ENCODE data around the gene SPTBN1. TPM values are rescaled to one million over a fixed set of nuclear protein-coding genes. Genes with fewer than 3 reads are reported as not detected.

The SPTBN1 gene
- total and polyA plus RNA-seq, 2 of the 13 experiments (the other 11 are each of a cell fraction or from before 2014, with no cell fraction given), result 123 to 299 TPM

- TF ChIP-seq KIAA2018 (CRISPR knock-in tag; IDR thresholded peaks at IDR 0.05; ENCODE audit: borderline replicate concordance), result no peak
- no peak for TF ChIP-seq ZNF776 (CRISPR knock-in tag; IDR thresholded peaks at IDR 0.05)
- no peak for TF ChIP-seq MAFF (IDR thresholded peaks at IDR 0.05; ENCODE audit: low read depth, low read length)
- TF ChIP-seq SP2 (CRISPR knock-in tag; IDR thresholded peaks at IDR 0.05), result no peak
- no peak for TF ChIP-seq ZBTB34 (CRISPR knock-in tag; IDR thresholded peaks at IDR 0.05)
- TF ChIP-seq ARID4A (CRISPR knock-in tag; IDR thresholded peaks at IDR 0.05; ENCODE audit: borderline replicate concordance), result no peak; the same call in 1 of the 2 replicates
- peak; percentile 44; the same call in 1 of the 2 replicates for TF ChIP-seq ARID3A (IDR thresholded peaks at IDR 0.05; ENCODE audit: low read depth, low read length)
- TF ChIP-seq KLF15 (CRISPR knock-in tag; IDR thresholded peaks at IDR 0.05; ENCODE audit: borderline replicate concordance), result no peak
- peak; percentile 15; the same call in 1 of the 2 replicates for TF ChIP-seq RCOR2 (CRISPR knock-in tag; IDR thresholded peaks at IDR 0.05)
- TF ChIP-seq MBD4 (IDR thresholded peaks at IDR 0.05; ENCODE audit: borderline replicate concordance, low read length), result no peak
- no peak for TF ChIP-seq ZNF138 (CRISPR knock-in tag; IDR thresholded peaks at IDR 0.05; ENCODE audit: low read depth)
- TF ChIP-seq ZNF724P (CRISPR knock-in tag; IDR thresholded peaks at IDR 0.05; ENCODE audit: borderline replicate concordance), result no peak
- TF ChIP-seq ZNF576 (CRISPR knock-in tag; IDR thresholded peaks at IDR 0.05), result no peak
- TF ChIP-seq SRY (CRISPR knock-in tag; IDR thresholded peaks at IDR 0.05), result no peak
Observed at GRCh38 chr2:54577035-54577434, 120.9 kb downstream of the SPTBN1 start (continued).
